HG03520 (cell line): ENCODE data around the gene SLC30A1.
A peak's percentile ranks its signal among the peaks of the same experiment; 100 is the strongest.
"Not testable (repeated sequence)": the region's sequence is repeated elsewhere in the genome, so short reads cannot be mapped to it uniquely, and the experiment has no call there.

Experiments used
- ATAC-seq: cut with Tn5 transposase; IDR thresholded peaks from one replicate; pipeline ENCODE4 v1.9.1; 2021; ENCODE audit warnings: mild to moderate bottlenecking, moderate library complexity; ENCODE audit not compliant: unreplicated experiment

SLC30A1 gene

GRCh38 chr1:211588711-211589110, 9.8 kb upstream of the SLC30A1 start:
- no peak for ATAC-seq

- no peak for ATAC-seq
These were observed 8.2 kb upstream of the SLC30A1 start for GRCh38 chr1:211587123-211587522.

GRCh38 chr1:211586538-211586937, 7.6 kb upstream of the SLC30A1 start:
- no peak for ATAC-seq

- ATAC-seq = no peak
These were observed 4.3 kb upstream of the SLC30A1 start for GRCh38 chr1:211583011-211583992.

- ATAC-seq = no peak
These were observed 2.6 kb upstream of the SLC30A1 start for GRCh38 chr1:211581526-211581925.

GRCh38 chr1:211580303-211580687, 1.3 kb upstream of the SLC30A1 start:
- ATAC-seq = no peak

- peak; percentile 34 for ATAC-seq
These were observed 710 bp upstream of the SLC30A1 start for GRCh38 chr1:211579440-211580302.

GRCh38 chr1:211577819-211578639, 932 bp downstream of the SLC30A1 start:
- ATAC-seq = peak; percentile 32

- no peak for ATAC-seq
These were observed 1.6 kb downstream of the SLC30A1 start for GRCh38 chr1:211577277-211577818.

GRCh38 chr1:211576717-211577116, 2.2 kb downstream of the SLC30A1 start:
- ATAC-seq = no peak

- no peak for ATAC-seq
These were observed 4.3 kb downstream of the SLC30A1 start for GRCh38 chr1:211574705-211575104.

- ATAC-seq = no peak
These were observed 7.0 kb downstream of the SLC30A1 start for GRCh38 chr1:211571998-211572397.

GRCh38 chr1:211570378-211570777, 8.6 kb downstream of the SLC30A1 start:
- ATAC-seq = not testable (repeated sequence)

- ATAC-seq = peak; percentile 88
These were observed 12.4 kb downstream of the SLC30A1 start for GRCh38 chr1:211566431-211567025.

GRCh38 chr1:211564084-211564483, 14.9 kb downstream of the SLC30A1 start:
- ATAC-seq = no peak

GRCh38 chr1:211559222-211560010, 19.5 kb downstream of the SLC30A1 start:
- no peak for ATAC-seq

GRCh38 chr1:211557894-211558625, 20.9 kb downstream of the SLC30A1 start:
- ATAC-seq = no peak

- ATAC-seq = no peak
These were observed 25.4 kb downstream of the SLC30A1 start for GRCh38 chr1:211553549-211553948.
